ENCODE results near the gene SLC13A3.

The SLC13A3 gene

GRCh38 chr20:46553926-46554325 is 97.3 kb downstream of the SLC13A3 start:
- no peak for DNase-seq

GRCh38 chr20:46552460-46553420 is 98.5 kb downstream of the SLC13A3 start:
- no peak for DNase-seq

GRCh38 chr20:46551522-46552381 is 99.5 kb downstream of the SLC13A3 start:
- no peak for DNase-seq

- no peak for DNase-seq
Measured at GRCh38 chr20:46550461-46550860, 100.8 kb downstream of the SLC13A3 start, which contains the start of gene OCSTAMP. OCSTAMP (minus strand) TSS chr20:46550654; CDS start chr20:46550560, 94 bp downstream.

GRCh38 chr20:46549188-46549972 is 101.9 kb downstream of the SLC13A3 start:
- no peak for DNase-seq

GRCh38 chr20:46548688-46549087 is 102.6 kb downstream of the SLC13A3 start:
- no peak for DNase-seq

- no peak for DNase-seq
Measured at GRCh38 chr20:46547995-46548394, 103.3 kb downstream of the SLC13A3 start.

- DNase-seq, result no peak
Measured at GRCh38 chr20:46546936-46547335, 104.3 kb downstream of the SLC13A3 start.

GRCh38 chr20:46546298-46546697 is 105.0 kb downstream of the SLC13A3 start:
- DNase-seq, result no peak

- no peak for DNase-seq
Measured at GRCh38 chr20:46545827-46546138, 105.5 kb downstream of the SLC13A3 start.

- no peak for DNase-seq
Measured at GRCh38 chr20:46545077-46545826, 106.0 kb downstream of the SLC13A3 start.

- DNase-seq, result no peak
Measured at GRCh38 chr20:46544576-46544975, 106.7 kb downstream of the SLC13A3 start.

GRCh38 chr20:46543959-46544358 is 107.3 kb downstream of the SLC13A3 start:
- no peak for DNase-seq

GRCh38 chr20:46543033-46543432 is 108.2 kb downstream of the SLC13A3 start:
- DNase-seq, result no peak

- no peak for DNase-seq
Measured at GRCh38 chr20:46541229-46541935, 109.9 kb downstream of the SLC13A3 start.

GRCh38 chr20:46539113-46539512 is 112.1 kb downstream of the SLC13A3 start:
- no peak for DNase-seq

GRCh38 chr20:46530640-46531039 is 120.6 kb downstream of the SLC13A3 start:
- no peak for DNase-seq

GRCh38 chr20:46523696-46524328 is 127.4 kb downstream of the SLC13A3 start:
- DNase-seq, result no peak

- no peak for DNase-seq
Measured at GRCh38 chr20:46523108-46523507, 128.2 kb downstream of the SLC13A3 start.

GRCh38 chr20:46520976-46521579 is 130.2 kb downstream of the SLC13A3 start:
- no peak for DNase-seq

All from activated gamma-delta T cell (primary cell).